Hepatocyte (in vitro differentiated cells): ENCODE data around the gene PRRG1.
A peak's percentile ranks its signal among the peaks of the same experiment; 100 is the strongest.

Source experiments
- EZH2 ChIP-seq: fragments of 200-600 bp; sonication (generic); IDR thresholded peaks from 2 replicates; pipeline ENCODE4 v1.6.1; 2016; ENCODE audit warnings: antibody characterized with exemption, mild to moderate bottlenecking, borderline replicate concordance
- TF ChIP-seq, protein P1 (sequence below): fragments of 200-600 bp; sonication (generic); IDR thresholded peaks from 2 replicates; pipeline ENCODE4 v1.5.1; 2016; ENCODE audit warnings: antibody characterized with exemption, mild to moderate bottlenecking; ENCODE audit not compliant: poor library complexity

DNA sequence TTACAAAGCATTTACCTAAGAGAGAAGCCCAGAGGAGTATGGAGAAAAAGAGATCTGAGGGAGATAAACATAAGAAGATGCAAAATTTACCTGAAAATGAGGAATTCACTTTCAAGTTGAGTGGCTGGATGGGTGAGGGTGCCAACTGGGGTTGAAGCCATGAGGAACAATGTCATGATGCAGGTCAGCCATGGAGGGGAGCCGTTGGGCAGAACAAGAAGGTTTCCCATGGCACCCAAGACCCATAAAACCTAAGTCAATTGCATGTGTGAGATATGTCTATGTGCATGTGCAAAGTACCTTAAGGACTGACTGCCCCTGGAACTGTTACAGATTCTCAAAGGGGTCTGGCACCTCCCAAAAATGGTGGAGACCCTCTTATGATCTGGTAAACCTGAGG lies 46.6 kb upstream of the PRRG1 start:
- TF ChIP-seq, protein P1, sequence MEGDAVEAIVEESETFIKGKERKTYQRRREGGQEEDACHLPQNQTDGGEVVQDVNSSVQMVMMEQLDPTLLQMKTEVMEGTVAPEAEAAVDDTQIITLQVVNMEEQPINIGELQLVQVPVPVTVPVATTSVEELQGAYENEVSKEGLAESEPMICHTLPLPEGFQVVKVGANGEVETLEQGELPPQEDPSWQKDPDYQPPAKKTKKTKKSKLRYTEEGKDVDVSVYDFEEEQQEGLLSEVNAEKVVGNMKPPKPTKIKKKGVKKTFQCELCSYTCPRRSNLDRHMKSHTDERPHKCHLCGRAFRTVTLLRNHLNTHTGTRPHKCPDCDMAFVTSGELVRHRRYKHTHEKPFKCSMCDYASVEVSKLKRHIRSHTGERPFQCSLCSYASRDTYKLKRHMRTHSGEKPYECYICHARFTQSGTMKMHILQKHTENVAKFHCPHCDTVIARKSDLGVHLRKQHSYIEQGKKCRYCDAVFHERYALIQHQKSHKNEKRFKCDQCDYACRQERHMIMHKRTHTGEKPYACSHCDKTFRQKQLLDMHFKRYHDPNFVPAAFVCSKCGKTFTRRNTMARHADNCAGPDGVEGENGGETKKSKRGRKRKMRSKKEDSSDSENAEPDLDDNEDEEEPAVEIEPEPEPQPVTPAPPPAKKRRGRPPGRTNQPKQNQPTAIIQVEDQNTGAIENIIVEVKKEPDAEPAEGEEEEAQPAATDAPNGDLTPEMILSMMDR: peak; percentile 40
- no peak for TF ChIP-seq EZH2
